Fibroblast of lung (primary cell): ENCODE results near the gene HBM. TPM values are rescaled to one million over a fixed set of nuclear protein-coding genes. Genes with fewer than 3 reads are reported as not detected.

Experiments used
- DNase-seq, 2 donors: peaks; one replicate each; pipeline versions ENCODE4 v3.0.0 to v3.0.0-alpha.2; 2010; ENCODE audit warnings: low read depth in 2 of 2
- H2AFZ ChIP-seq: 2 replicates; pipeline ENCODE4 v1.5.1; 2012; ENCODE audit warnings: low read length, control low read depth, inconsistent platforms
- H3K27ac ChIP-seq: 2 replicates; pipeline ENCODE4 v1.5.1; 2011; ENCODE audit warnings: low read length, control low read depth; ENCODE audit not compliant: insufficient read depth
- H3K27me3 ChIP-seq: 2 replicates; pipeline ENCODE4 v1.5.1; 2011; ENCODE audit warnings: mild to moderate bottlenecking, low read length; ENCODE audit not compliant: control insufficient read depth, insufficient read depth
- H3K36me3 ChIP-seq: 2 replicates; pipeline ENCODE4 v1.5.1; 2011; ENCODE audit warnings: low read length; ENCODE audit not compliant: control insufficient read depth, insufficient read depth
- H3K4me1 ChIP-seq: 2 replicates; pipeline ENCODE4 v1.5.1; 2011; ENCODE audit warnings: low read length; ENCODE audit not compliant: control insufficient read depth, insufficient read depth; ENCODE audit errors: extremely low read depth
- H3K4me2 ChIP-seq: 2 replicates; pipeline ENCODE4 v1.5.1; 2011; ENCODE audit warnings: low read length, control low read depth; ENCODE audit not compliant: insufficient read depth; ENCODE audit errors: extremely low read depth
- H3K4me3 ChIP-seq, 4 experiments: fragments of 200-600 bp in 1 of 4; sonication (generic) in 1 of 4; replicated peaks in 1 of 4; 2 replicates each; pipeline ENCODE4 v1.5.1; 2011 to 2016; ENCODE audit warnings: low read length in 4 of 4, low read depth in 3 of 4, mild to moderate bottlenecking in 3 of 4, control low read depth in 2 of 4, inconsistent platforms in 1 of 4, mixed read lengths in 1 of 4; ENCODE audit not compliant: insufficient read depth in 1 of 4; ENCODE audit errors: control extremely low read depth in 1 of 4
- H3K79me2 ChIP-seq: 2 replicates; pipeline ENCODE4 v1.5.1; 2012; ENCODE audit warnings: mild to moderate bottlenecking, low read length, inconsistent platforms; ENCODE audit not compliant: control insufficient read depth, insufficient read depth
- H3K9ac ChIP-seq: 2 replicates; pipeline ENCODE4 v1.5.1; 2011; ENCODE audit warnings: mild to moderate bottlenecking, low read length, control low read depth; ENCODE audit not compliant: insufficient read depth
- H3K9me3 ChIP-seq: 2 replicates; pipeline ENCODE4 v1.5.1; 2012; ENCODE audit warnings: low read depth, low read length; ENCODE audit not compliant: control insufficient read depth, insufficient read depth
- H4K20me1 ChIP-seq: 2 replicates; pipeline ENCODE4 v1.5.1; 2011; ENCODE audit warnings: low read length; ENCODE audit not compliant: control insufficient read depth, insufficient read depth; ENCODE audit errors: extremely low read depth
- CTCF ChIP-seq, 2 donors: IDR thresholded peaks in 1 of 2; conservative IDR thresholded peaks in 1 of 2; 1 replicate in 1 of 2; 2 replicates in 1 of 2; pipeline ENCODE4 v1.5.1; 2011 to 2012; ENCODE audit warnings: low read length in 2 of 2, control low read depth in 1 of 2, inconsistent platforms in 1 of 2, low read depth in 1 of 2, mild to moderate bottlenecking in 1 of 2
- EZH2 ChIP-seq: IDR thresholded peaks from 2 replicates; pipeline ENCODE4 v1.5.1; 2012; ENCODE audit warnings: low read length, control low read depth, mild to moderate bottlenecking; ENCODE audit errors: missing control alignments
- polyA minus RNA-seq: library from RNA; depleted of rRNA, polyadenylated mRNA; stranded (reverse); fragments of >200 nt; gene quantifications from 2 replicates; pipeline ENCODE4 v1.2.3, GENCODE V29; 2011; ENCODE audit warnings: low replicate concordance
- polyA plus RNA-seq, 2 donors: library from polyadenylated mRNA; depleted of rRNA in 1 of 2; stranded (reverse) in 1 of 2; unstranded in 1 of 2; fragments of >200 nt; gene quantifications; 2 replicates each; pipeline ENCODE4 v1.2.1, GENCODE V29; 2011 to 2012; ENCODE audit warnings: missing spikeins in 1 of 2
- total RNA-seq: library from RNA; depleted of rRNA; stranded (reverse); fragments of >200 nt; gene quantifications from 2 replicates; pipeline ENCODE4 v1.2.1, GENCODE V29; 2014

Gene HBM
- total RNA-seq (not detected in 2 replicates), polyA plus RNA-seq (not detected in 2 replicates), polyA minus RNA-seq (not detected in 2 replicates)
- not detected in 2 replicates for polyA plus RNA-seq (2012)

GRCh38 chr16:165539-166374, at the start of gene HBM:
Gene HBM (plus strand): TSS chr16:165978. CDS start chr16:165998, 20 bp downstream.
- Histone ChIP-seq H3K9ac (no peak within 1 kb of the TSS), H3K4me1 (no peaks in the 10 kb centered on the region), H3K4me3 (no peak within 1 kb of the TSS), H3K79me2 (no peaks in the 10 kb centered on the region), H3K36me3 (no peaks in the 10 kb centered on the region), H3K9me3 (no peaks in the 10 kb centered on the region), H2AFZ (no peak within 1 kb of the TSS), H3K27me3 (peaks cover 37% of the 10 kb centered on the region), H3K4me2 (no peak within 1 kb of the TSS), H3K27ac (no peak within 1 kb of the TSS), H4K20me1 (no peaks in the 10 kb centered on the region)
- no peak for DNase-seq
- TF ChIP-seq EZH2 (peak; percentile 86), CTCF (conservative IDR thresholded peaks at IDR 0.05 in 1 of 2, IDR thresholded peaks at IDR 0.05 in 1 of 2; ENCODE audit: low read depth in 1 of 2, low read length in 2 of 2) (no peak)

- H3K9ac ChIP-seq: no peak overlapping the region
- H2AFZ ChIP-seq: no peak overlapping the region
- H3K4me3 ChIP-seq: no peak overlapping the region
- DNase-seq: no peak
- no peak overlapping the region for H3K4me2 ChIP-seq
- TF ChIP-seq CTCF (conservative IDR thresholded peaks at IDR 0.05 in 1 of 2, IDR thresholded peaks at IDR 0.05 in 1 of 2; ENCODE audit: low read depth in 1 of 2, low read length in 2 of 2) (no peak), EZH2 (no peak)
- no peaks in the 10 kb centered on the region for H3K27me3 ChIP-seq
- H3K4me1 ChIP-seq: peaks cover 17% of the 10 kb centered on the region
- no peaks in the 10 kb centered on the region for H3K79me2 ChIP-seq
- no peaks in the 10 kb centered on the region for H4K20me1 ChIP-seq
- no peaks in the 10 kb centered on the region for H3K9me3 ChIP-seq
- H3K27ac ChIP-seq: no peak overlapping the region
- peaks cover 7% of the 10 kb centered on the region for H3K36me3 ChIP-seq
Measured at GRCh38 chr16:116015-116414, 49.8 kb upstream of the HBM start.

- Histone ChIP-seq H2AFZ (no peak overlapping the region), H3K4me3 (no peak overlapping the region), H3K9me3 (no peaks in the 10 kb centered on the region), H3K79me2 (no peaks in the 10 kb centered on the region), H3K27ac (no peak overlapping the region), H3K4me1 (peaks cover 15% of the 10 kb centered on the region), H3K9ac (no peak overlapping the region), H4K20me1 (no peaks in the 10 kb centered on the region), H3K36me3 (peaks cover 1% of the 10 kb centered on the region), H3K4me2 (no peak overlapping the region), H3K27me3 (no peaks in the 10 kb centered on the region)
- no peak for TF ChIP-seq EZH2
- TF ChIP-seq CTCF (conservative IDR thresholded peaks at IDR 0.05 in 1 of 2, IDR thresholded peaks at IDR 0.05 in 1 of 2; ENCODE audit: low read depth in 1 of 2, low read length in 2 of 2): peak; percentile 57 to 70
- peak; percentile 21 to 41 for DNase-seq
Measured at GRCh38 chr16:117379-118365, 48.1 kb upstream of the HBM start.
